HG03457 (cell line): ENCODE measurements around the gene FMO5.
"Not testable (repeated sequence)": the region's sequence is repeated elsewhere in the genome, so short reads cannot be mapped to it uniquely, and the experiment has no call there.

Experiments
- ATAC-seq: cut with Tn5 transposase; IDR thresholded peaks from one replicate; pipeline ENCODE4 v1.9.1; 2021; ENCODE audit warnings: moderate number of reproducible peaks; ENCODE audit not compliant: unreplicated experiment

FMO5 gene

GRCh38 chr1:147208619-147209018, 16.5 kb downstream of the FMO5 start:
- no peak for ATAC-seq

- ATAC-seq: no peak
These were observed 17.9 kb downstream of the FMO5 start for GRCh38 chr1:147207192-147207591.

GRCh38 chr1:147204080-147204479, 21.1 kb downstream of the FMO5 start:
- ATAC-seq: no peak

GRCh38 chr1:147202576-147202975, 22.6 kb downstream of the FMO5 start:
- no peak for ATAC-seq

- no peak for ATAC-seq
These were observed 23.4 kb downstream of the FMO5 start for GRCh38 chr1:147201786-147202185.

- no peak for ATAC-seq
These were observed 23.9 kb downstream of the FMO5 start for GRCh38 chr1:147201276-147201675.

- ATAC-seq: not testable (repeated sequence)
These were observed 27.8 kb downstream of the FMO5 start for GRCh38 chr1:147197324-147197723.

- no peak for ATAC-seq
These were observed 35.6 kb downstream of the FMO5 start for GRCh38 chr1:147189514-147189913.

GRCh38 chr1:147185432-147185831, 39.7 kb downstream of the FMO5 start:
- ATAC-seq: no peak

- ATAC-seq: no peak
These were observed 47.3 kb downstream of the FMO5 start for GRCh38 chr1:147177611-147178380.

- peak; percentile 75 for ATAC-seq
These were observed 52.7 kb downstream of the FMO5 start, which contains the start of gene PRKAB2 for GRCh38 chr1:147172168-147173016. TSS of gene PRKAB2 (minus strand) at chr1:147172470. CDS start at chr1:147172144, 326 bp downstream.

GRCh38 chr1:147171399-147172167, 53.6 kb downstream of the FMO5 start:
- ATAC-seq: peak; percentile 23

GRCh38 chr1:147169840-147170674, 55.1 kb downstream of the FMO5 start:
- ATAC-seq: no peak

GRCh38 chr1:147169171-147169570, 56.0 kb downstream of the FMO5 start:
- no peak for ATAC-seq

GRCh38 chr1:147168626-147169058, 56.5 kb downstream of the FMO5 start:
- ATAC-seq: no peak

GRCh38 chr1:147167365-147167764, 57.8 kb downstream of the FMO5 start:
- ATAC-seq: no peak

- no peak for ATAC-seq
These were observed 62.1 kb downstream of the FMO5 start for GRCh38 chr1:147163019-147163418.

- no peak for ATAC-seq
These were observed 63.0 kb downstream of the FMO5 start for GRCh38 chr1:147162093-147162492.

- ATAC-seq: not testable (repeated sequence)
These were observed 68.0 kb downstream of the FMO5 start for GRCh38 chr1:147157116-147157515.

- no peak for ATAC-seq
These were observed 68.5 kb downstream of the FMO5 start for GRCh38 chr1:147156642-147157041.
